HT-29 (cell line): ENCODE measurements around the gene PTPRA. TPM values are rescaled to one million over a fixed set of nuclear protein-coding genes. Genes with fewer than 3 reads are reported as not detected.
A peak's percentile ranks its signal among the peaks of the same experiment; 100 is the strongest.
"Not testable (repeated sequence)": the region's sequence is repeated elsewhere in the genome, so short reads cannot be mapped to it uniquely, and the experiment has no call there.

Experiments
- DNase-seq: peaks from one replicate; pipeline ENCODE4 v3.0.0-alpha.2; 2015; ENCODE audit warnings: low spot score
- total RNA-seq: library from RNA; depleted of rRNA; stranded (reverse); fragments of >200 nt; shearing (Covaris generic); gene quantifications from 2 replicates; pipeline ENCODE4 v1.2.3, GENCODE V29; 2014

PTPRA gene
- total RNA-seq, 1 experiment from 2014 or later: 17.6 TPM

GRCh38 chr20:2888224-2888955, 15.1 kb downstream of the PTPRA start:
- DNase-seq: no peak

GRCh38 chr20:2889209-2889608, 15.9 kb downstream of the PTPRA start:
- no peak for DNase-seq

GRCh38 chr20:2889797-2890196, 16.5 kb downstream of the PTPRA start:
- no peak for DNase-seq

- DNase-seq: no peak
These were observed 17.5 kb downstream of the PTPRA start for GRCh38 chr20:2890742-2891141.

- no peak for DNase-seq
These were observed 18.1 kb downstream of the PTPRA start for GRCh38 chr20:2891343-2891742.

- DNase-seq: no peak
These were observed 19.1 kb downstream of the PTPRA start for GRCh38 chr20:2892376-2892775.

GRCh38 chr20:2894221-2894620, 20.9 kb downstream of the PTPRA start:
- DNase-seq: no peak

- not testable (repeated sequence) for DNase-seq
These were observed 21.9 kb downstream of the PTPRA start for GRCh38 chr20:2895154-2895553.

- DNase-seq: no peak
These were observed 26.0 kb downstream of the PTPRA start for GRCh38 chr20:2899243-2899642.

GRCh38 chr20:2900845-2901592, 27.7 kb downstream of the PTPRA start:
- DNase-seq: no peak

GRCh38 chr20:2902291-2902690, 29.0 kb downstream of the PTPRA start:
- DNase-seq: no peak

- DNase-seq: no peak
These were observed 29.5 kb downstream of the PTPRA start for GRCh38 chr20:2902818-2903217.

GRCh38 chr20:2903686-2904085, 30.4 kb downstream of the PTPRA start:
- DNase-seq: no peak

GRCh38 chr20:2907519-2907918, 34.2 kb downstream of the PTPRA start:
- DNase-seq: no peak

- no peak for DNase-seq
These were observed 36.7 kb downstream of the PTPRA start for GRCh38 chr20:2909953-2910352.

- DNase-seq: no peak
These were observed 37.9 kb downstream of the PTPRA start for GRCh38 chr20:2911200-2911599.

- peak; percentile 30 for DNase-seq
These were observed 40.9 kb downstream of the PTPRA start for GRCh38 chr20:2914160-2914559.

- DNase-seq: no peak
These were observed 44.0 kb downstream of the PTPRA start for GRCh38 chr20:2917266-2917665.

GRCh38 chr20:2918096-2919049, 45.1 kb downstream of the PTPRA start:
- DNase-seq: no peak

- peak; percentile 6 for DNase-seq
These were observed 46.4 kb downstream of the PTPRA start for GRCh38 chr20:2919518-2920245.

GRCh38 chr20:2920473-2920872, 47.2 kb downstream of the PTPRA start:
- no peak for DNase-seq
